Measurements from ENCODE around the gene NEDD4L.

NEDD4L gene

GRCh38 chr18:58181988-58182387, 138.0 kb downstream of the NEDD4L start (continued):
- TF ChIP-seq ZNF140 (tag by site-specific recombination; IDR thresholded peaks at IDR 0.05) (no peak), PRDM2 (tag by site-specific recombination; IDR thresholded peaks at IDR 0.05; ENCODE audit: borderline replicate concordance) (no peak), ZNF157 (tag by site-specific recombination; IDR thresholded peaks at IDR 0.05) (no peak), ZNF555 (tag by site-specific recombination; conservative IDR thresholded peaks at IDR 0.05) (no peak), ZNF514 (tag by site-specific recombination; IDR thresholded peaks at IDR 0.05) (no peak), ZNF24 (tag by site-specific recombination; IDR thresholded peaks at IDR 0.05) (no peak), ZNF664 (tag by site-specific recombination; IDR thresholded peaks at IDR 0.05) (no peak)

- H3K4me1 ChIP-seq (ENCODE audit: control insufficient read depth, insufficient read depth, low read length): peaks cover 4% of the 10 kb centered on the region; the same call in 1 of the 2 replicates
- H3K27ac ChIP-seq (ENCODE audit: extremely low read depth, low read depth, low read length): no peak overlapping the region
- H3K36me3 ChIP-seq (ENCODE audit: control insufficient read depth in 2 of 2, insufficient read depth in 1 of 2, low read length in 2 of 2): no peaks in the 10 kb centered on the region
- TF ChIP-seq ZNF510 (tag by site-specific recombination; IDR thresholded peaks at IDR 0.05; ENCODE audit: insufficient replicate concordance) (no peak), ZNF692 (tag by site-specific recombination; IDR thresholded peaks at IDR 0.05) (no peak), ZNF169 (tag by site-specific recombination; IDR thresholded peaks at IDR 0.05) (no peak), KLF1 (tag by site-specific recombination; IDR thresholded peaks at IDR 0.05) (no peak), ZNF473 (tag by site-specific recombination; IDR thresholded peaks at IDR 0.05) (no peak), SCRT2 (tag by site-specific recombination; IDR thresholded peaks at IDR 0.05) (no peak), ZIC2 (tag by site-specific recombination; IDR thresholded peaks at IDR 0.05) (no peak), ZNF121 (tag by site-specific recombination; IDR thresholded peaks at IDR 0.05) (no peak), BCL11B (tag by site-specific recombination; IDR thresholded peaks at IDR 0.05; ENCODE audit: low read depth) (no peak), ZNF768 (tag by site-specific recombination; IDR thresholded peaks at IDR 0.05) (no peak)
- TF ChIP-seq, protein P1, sequence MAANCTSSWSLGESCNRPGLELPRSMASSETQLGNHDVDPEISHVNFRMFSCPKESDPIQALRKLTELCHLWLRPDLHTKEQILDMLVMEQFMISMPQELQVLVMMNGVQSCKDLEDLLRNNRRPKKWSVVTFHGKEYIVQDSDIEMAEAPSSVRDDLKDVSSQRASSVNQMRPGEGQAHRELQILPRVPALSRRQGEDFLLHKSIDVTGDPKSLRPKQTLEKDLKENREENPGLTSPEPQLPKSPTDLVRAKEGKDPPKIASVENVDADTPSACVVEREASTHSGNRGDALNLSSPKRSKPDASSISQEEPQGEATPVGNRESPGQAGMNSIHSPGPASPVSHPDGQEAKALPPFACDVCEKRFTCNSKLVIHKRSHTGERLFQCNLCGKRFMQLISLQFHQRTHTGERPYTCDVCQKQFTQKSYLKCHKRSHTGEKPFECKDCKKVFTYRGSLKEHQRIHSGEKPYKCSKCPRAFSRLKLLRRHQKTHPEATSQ (tag by site-specific recombination; IDR thresholded peaks at IDR 0.05): no peak
- TF ChIP-seq, protein P2, sequence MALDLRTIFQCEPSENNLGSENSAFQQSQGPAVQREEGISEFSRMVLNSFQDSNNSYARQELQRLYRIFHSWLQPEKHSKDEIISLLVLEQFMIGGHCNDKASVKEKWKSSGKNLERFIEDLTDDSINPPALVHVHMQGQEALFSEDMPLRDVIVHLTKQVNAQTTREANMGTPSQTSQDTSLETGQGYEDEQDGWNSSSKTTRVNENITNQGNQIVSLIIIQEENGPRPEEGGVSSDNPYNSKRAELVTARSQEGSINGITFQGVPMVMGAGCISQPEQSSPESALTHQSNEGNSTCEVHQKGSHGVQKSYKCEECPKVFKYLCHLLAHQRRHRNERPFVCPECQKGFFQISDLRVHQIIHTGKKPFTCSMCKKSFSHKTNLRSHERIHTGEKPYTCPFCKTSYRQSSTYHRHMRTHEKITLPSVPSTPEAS (tag by site-specific recombination; IDR thresholded peaks at IDR 0.05): no peak
- TF ChIP-seq, protein P3, sequence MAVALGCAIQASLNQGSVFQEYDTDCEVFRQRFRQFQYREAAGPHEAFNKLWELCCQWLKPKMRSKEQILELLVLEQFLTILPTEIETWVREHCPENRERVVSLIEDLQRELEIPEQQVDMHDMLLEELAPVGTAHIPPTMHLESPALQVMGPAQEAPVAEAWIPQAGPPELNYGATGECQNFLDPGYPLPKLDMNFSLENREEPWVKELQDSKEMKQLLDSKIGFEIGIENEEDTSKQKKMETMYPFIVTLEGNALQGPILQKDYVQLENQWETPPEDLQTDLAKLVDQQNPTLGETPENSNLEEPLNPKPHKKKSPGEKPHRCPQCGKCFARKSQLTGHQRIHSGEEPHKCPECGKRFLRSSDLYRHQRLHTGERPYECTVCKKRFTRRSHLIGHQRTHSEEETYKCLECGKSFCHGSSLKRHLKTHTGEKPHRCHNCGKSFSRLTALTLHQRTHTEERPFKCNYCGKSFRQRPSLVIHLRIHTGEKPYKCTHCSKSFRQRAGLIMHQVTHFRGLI (tag by site-specific recombination; IDR thresholded peaks at IDR 0.05): no peak
- no peak overlapping the region for H3K4me3 ChIP-seq (ENCODE audit: low read depth, low read length)
- POLR2A ChIA-PET: interaction anchor here (1.0 kb wide), 1 partner anchor 140 kb away, joined by 3 read pairs; the partner anchor contains the start of gene NEDD4L
- H3K9me3 ChIP-seq (ENCODE audit: control insufficient read depth, insufficient read depth, low read depth, low read length): no peaks in the 10 kb centered on the region
- CTCF ChIA-PET: interaction anchor here (0.6 to 6.6 kb wide), 7 partner anchors 10 to 301 kb away, joined by 3 to 72 read pairs (median 6); no protein-coding TSS in a partner anchor
These were observed 139.2 kb downstream of the NEDD4L start for GRCh38 chr18:58183226-58183625.
